ENCODE results near the gene ZP1. TPM values are rescaled to one million over a fixed set of nuclear protein-coding genes. Genes with fewer than 3 reads are reported as not detected.

ZP1 gene
- total RNA-seq, 4 donors from 2014 or later: 0.94 to 5.5 TPM; not detected in 2

Other genes starting within 250 kb of the ZP1 start
- gene MS4A8, start 167.9 kb upstream of the ZP1 start, total RNA-seq: not detected
- gene MS4A18, start 142.8 kb upstream of the ZP1 start, total RNA-seq: not detected
- gene MS4A15, start 110.7 kb upstream of the ZP1 start, total RNA-seq: not detected
- not detected for gene MS4A10, start 82.2 kb upstream of the ZP1 start, total RNA-seq
- 10 to 100 TPM; 32.5 to 46.3 (median 40.3) TPM for gene CCDC86, start 25.4 kb upstream of the ZP1 start, total RNA-seq
- gene PTGDR2, start 11.6 kb upstream of the ZP1 start, total RNA-seq: under 1 TPM in 3 of 4 donors, not detected in 1; 0.19 to 0.68 (median 0.34) TPM
- gene PRPF19, start 39.0 kb downstream of the ZP1 start, total RNA-seq: 100 to 1,000 TPM; 101 to 153 (median 116) TPM
- gene TMEM109, start 46.6 kb downstream of the ZP1 start, total RNA-seq: 100 to 1,000 TPM in 3 of 4 donors, 10 to 100 TPM in 1; 67.4 to 128 (median 110) TPM
- 1 to 10 TPM; 7.5 to 9.6 (median 8.0) TPM for gene TMEM132A, start 56.9 kb downstream of the ZP1 start, total RNA-seq
- gene SLC15A3, start 84.6 kb downstream of the ZP1 start, total RNA-seq: 10 to 100 TPM in 2 of 4 donors, 1 to 10 TPM in 2; 1.7 to 10.5 (median 9.8) TPM
- gene CD6, start 104.1 kb downstream of the ZP1 start, total RNA-seq: 1 to 10 TPM in 2 of 4 donors, under 1 TPM in 2; 0.15 to 1.7 (median 1.2) TPM
- 1 to 10 TPM in 2 of 4 donors, under 1 TPM in 1, not detected in 1; 0.96 to 1.6 (median 1.2) TPM for gene CD5, start 234.9 kb downstream of the ZP1 start, total RNA-seq